Stimulated activated CD4-positive, alpha-beta T cell treated with anti-CD3 and anti-CD28 coated beads, Interleukin-4, amount 100 ng/mL, for 24 hours (primary cell): ENCODE data around the gene RASSF5.

Source experiments
- DNase-seq: peaks from one replicate; pipeline ENCODE4 v3.0.0-alpha.2; 2020

RASSF5 gene

GRCh38 chr1:206507284-206508129 is at the start of gene RASSF5:
Gene RASSF5, plus strand, starts transcription at chr1:206507531. Its CDS starts 72 bp downstream, at chr1:206507603.
- peak; percentile 82 for DNase-seq

GRCh38 chr1:206459703-206460102 is 47.6 kb upstream of the RASSF5 start:
- DNase-seq: no peak

GRCh38 chr1:206460836-206461426 is 46.4 kb upstream of the RASSF5 start:
- no peak for DNase-seq

- peak; percentile 82 for DNase-seq
Measured at GRCh38 chr1:206461602-206462455, 45.5 kb upstream of the RASSF5 start.

DNA sequence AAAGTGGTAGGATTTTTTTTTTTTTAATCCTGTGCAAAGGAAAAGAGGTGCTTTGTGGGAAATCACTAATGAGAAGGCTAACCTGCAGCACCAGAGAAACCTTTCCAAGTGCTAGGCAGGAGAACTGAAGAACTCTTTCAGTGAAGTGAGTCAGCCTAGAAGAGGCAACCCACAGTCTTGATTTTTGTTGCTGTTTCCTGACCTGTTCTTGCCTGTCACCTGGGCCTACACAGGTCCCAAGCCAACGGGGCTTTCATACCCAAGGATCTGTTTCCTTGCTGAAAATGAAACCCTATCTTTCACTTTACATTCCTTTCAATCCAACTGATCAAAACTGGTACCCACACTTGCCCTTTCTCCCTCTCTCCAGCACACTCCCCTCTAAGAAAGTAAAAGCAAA is 44.2 kb upstream of the RASSF5 start:
- DNase-seq: peak; percentile 28

DNA sequence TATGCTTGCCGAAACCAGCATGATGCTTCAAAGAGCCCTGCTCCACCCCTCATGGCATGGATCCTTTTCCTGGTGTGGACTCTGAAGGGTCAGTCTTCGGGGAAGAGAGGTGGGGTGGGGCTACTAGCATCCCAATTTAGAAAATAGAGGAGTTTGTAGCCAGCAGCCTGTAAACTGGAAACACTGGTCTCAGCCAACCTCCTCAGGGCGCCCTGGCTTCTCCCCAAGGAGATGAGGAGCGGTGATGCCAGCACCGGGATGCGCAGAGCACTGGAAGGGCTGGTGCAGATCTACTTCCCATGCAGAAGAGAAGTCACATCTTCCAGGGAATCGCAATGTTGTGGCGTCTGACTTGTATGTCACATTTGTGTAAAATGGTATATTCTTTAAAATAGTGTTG is 43.4 kb upstream of the RASSF5 start:
- no peak for DNase-seq

GRCh38 chr1:206464456-206464964 is 42.8 kb upstream of the RASSF5 start:
- no peak for DNase-seq

DNA sequence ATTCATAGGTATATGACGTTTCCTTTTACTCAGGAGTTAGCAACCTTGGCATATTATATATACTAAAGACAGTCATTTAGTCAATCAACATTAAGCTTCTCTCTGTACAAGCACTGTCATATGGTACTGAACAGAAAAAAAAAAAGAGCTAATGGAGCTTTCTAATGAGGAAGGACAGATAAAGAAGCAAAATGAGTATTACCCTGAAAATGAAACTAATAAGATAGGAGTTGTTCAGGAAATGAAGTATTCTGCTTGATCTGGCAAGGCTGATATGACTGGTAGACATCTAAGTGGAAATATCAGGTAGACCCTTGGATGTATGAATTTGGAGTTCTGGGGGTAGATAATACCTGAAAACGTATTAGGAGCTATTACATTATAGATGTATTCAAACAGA is 41.4 kb upstream of the RASSF5 start:
- no peak for DNase-seq

- DNase-seq: no peak
Measured at GRCh38 chr1:206466840-206467649, 40.3 kb upstream of the RASSF5 start.

DNA sequence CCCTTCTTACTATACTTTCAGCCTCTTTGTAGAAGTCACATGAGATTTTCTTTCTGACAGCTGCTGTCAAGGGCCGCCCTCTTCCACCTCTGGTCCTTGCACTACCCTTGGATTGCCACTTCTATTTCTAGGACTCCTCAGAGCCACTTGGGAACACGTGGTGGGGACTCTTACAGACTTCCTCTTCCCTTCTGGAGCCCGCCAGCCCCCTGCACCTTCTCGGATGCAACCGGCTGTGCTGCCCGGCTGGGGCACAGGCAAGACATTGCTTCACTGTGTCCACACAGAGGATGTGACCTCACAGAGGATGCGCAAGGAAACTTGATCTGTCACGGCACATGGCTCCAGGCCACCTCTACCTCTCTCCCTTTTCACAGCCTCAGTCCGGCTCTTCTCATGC is 39.4 kb upstream of the RASSF5 start:
- DNase-seq: no peak

- no peak for DNase-seq
Measured at GRCh38 chr1:206468571-206468970, 38.8 kb upstream of the RASSF5 start.

GRCh38 chr1:206469411-206469932 is 37.9 kb upstream of the RASSF5 start:
- peak; percentile 40 for DNase-seq

DNA sequence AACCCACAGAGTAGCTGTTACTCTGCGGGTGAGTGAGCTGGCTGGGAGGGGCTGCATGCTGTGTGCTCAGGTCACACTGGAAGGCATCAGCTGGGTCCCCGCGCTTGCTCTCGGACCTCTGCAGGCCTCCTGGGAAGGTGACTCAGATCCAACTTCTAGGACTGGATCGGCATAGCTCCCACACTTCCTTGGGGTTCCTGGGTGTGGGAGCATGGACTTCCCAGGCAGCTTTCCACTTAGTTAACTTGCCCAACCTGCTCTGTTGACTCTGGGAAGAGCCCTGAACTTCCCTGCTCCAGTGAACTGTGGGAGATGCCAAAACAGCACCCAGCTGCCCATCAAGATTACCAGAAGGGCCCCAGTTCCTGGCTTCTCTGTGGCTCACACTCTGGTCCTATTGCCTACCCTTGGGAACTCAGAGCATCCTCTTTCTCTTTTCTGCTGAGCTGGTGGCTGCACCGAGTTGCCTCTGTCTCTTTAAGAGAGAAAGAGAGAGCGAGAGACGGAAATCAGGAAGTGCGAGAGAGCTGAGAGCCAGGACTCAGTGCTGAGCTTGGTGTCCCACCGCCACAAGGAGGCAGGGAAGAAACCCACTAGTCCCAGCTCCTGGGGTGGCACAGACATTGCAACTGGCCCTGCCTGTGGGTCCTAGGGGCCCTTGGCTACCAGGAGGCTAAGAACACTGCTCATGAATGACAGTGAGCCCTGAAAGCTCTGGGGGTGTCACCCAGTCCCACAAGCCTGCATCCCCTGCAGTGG is 37.2 kb upstream of the RASSF5 start, which contains the start of gene IKBKE:
TSS of gene IKBKE (plus strand) at position 544 of the 759 bp plus-strand sequence. CDS start 2,752 bp downstream, outside the sequence.
- peak; percentile 57 for DNase-seq

GRCh38 chr1:206470692-206471414 is 36.5 kb upstream of the RASSF5 start:
- peak; percentile 41 for DNase-seq

DNA sequence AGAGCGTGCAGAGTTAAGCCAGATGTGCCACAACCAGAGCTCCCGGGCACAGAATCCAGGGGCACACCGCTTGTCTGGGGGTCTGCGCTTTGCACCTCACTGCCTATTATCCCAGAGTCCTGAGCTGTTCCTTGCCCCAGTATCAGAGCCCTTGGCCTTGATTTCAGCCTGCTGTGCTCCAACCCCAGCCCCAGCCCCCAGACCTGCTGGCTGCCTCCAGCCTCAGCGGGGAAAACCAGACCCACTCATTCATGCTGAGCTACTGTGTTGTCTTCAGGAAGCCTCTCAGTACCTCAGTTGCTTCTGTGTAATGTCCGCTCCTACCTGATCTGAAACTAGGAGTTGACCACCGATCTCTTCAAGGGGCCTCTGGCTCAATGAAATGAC is 35.9 kb upstream of the RASSF5 start:
- peak; percentile 28 for DNase-seq

DNA sequence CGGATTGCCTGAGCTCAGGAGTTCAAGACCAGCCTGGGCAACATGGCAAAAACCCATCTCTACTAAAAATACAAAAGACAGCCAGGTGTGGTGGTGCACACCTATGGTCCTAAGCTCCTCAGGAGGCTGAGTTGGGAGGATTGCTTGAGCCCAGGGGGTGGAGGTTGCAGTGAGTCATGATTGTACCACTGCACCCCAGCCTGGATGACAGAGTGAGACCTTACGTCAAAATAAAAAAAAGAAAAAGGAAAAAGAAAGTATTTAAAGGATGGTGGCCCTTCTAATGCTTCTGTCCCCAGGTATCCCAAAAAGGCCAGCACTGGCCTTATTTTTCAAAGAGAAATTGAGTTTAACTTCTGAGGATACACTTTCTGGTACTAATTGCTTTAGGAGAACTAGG is 35.3 kb upstream of the RASSF5 start:
- no peak for DNase-seq

DNA sequence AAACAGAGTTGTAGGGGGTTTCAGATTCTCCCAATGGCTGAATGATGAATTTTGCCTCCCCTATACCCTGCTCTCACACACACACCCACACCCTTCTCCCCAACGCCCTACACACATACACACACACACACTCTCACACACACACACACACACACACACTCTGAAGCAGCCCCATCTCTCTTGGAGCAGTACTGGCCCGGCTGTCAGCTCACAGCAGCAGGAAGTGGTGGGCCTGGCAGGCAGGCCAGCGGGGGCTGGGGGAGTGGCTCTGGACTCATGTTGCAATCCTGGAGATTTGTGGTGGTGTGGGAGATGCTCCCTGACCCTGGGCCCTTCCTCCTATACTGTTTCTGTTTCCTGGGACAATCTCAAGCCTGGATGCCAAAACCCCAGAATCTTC is 34.9 kb upstream of the RASSF5 start:
- no peak for DNase-seq

- no peak for DNase-seq
Measured at GRCh38 chr1:206472886-206473285, 34.4 kb upstream of the RASSF5 start.

- no peak for DNase-seq
Measured at GRCh38 chr1:206476058-206476457, 31.3 kb upstream of the RASSF5 start.

DNA sequence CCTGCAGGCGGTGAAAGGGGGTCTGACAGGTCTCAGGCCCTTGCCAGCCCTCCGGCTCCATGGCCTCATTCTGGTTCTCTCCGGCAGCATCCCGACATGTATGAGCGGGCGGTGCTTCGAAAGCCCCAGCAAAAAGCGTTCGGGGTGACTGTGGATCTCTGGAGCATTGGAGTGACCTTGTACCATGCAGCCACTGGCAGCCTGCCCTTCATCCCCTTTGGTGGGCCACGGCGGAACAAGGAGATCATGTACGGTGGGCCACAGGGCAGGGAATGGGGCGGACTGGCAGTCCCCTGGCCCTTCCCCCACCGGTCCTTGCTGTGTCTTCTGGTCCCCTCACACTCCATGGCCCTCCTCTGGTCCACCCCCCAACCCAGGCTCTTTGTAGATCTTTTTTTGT is 30.7 kb upstream of the RASSF5 start:
- DNase-seq: no peak

- no peak for DNase-seq
Measured at GRCh38 chr1:206477110-206477509, 30.2 kb upstream of the RASSF5 start.
